Mononuclear cell (primary cell): ENCODE measurements around the gene PRCC. TPM values are rescaled to one million over a fixed set of nuclear protein-coding genes. Genes with fewer than 3 reads are reported as not detected.

Experiments used
- H3K27me3 ChIP-seq: 2 replicates; pipeline ENCODE4 v1.6.0; 2011; ENCODE audit warnings: low read length, control low read depth; ENCODE audit not compliant: insufficient read depth
- H3K4me1 ChIP-seq: 2 replicates; pipeline ENCODE4 v1.5.1; 2011; ENCODE audit warnings: mild to moderate bottlenecking, low read length, control low read depth; ENCODE audit not compliant: insufficient read depth
- H3K4me3 ChIP-seq: 2 replicates; pipeline ENCODE4 v1.5.1; 2011; ENCODE audit warnings: mild to moderate bottlenecking, low read length, moderate library complexity
- H3K9me3 ChIP-seq: 2 replicates; pipeline ENCODE4 v1.5.1; 2011; ENCODE audit warnings: low read depth, mild to moderate bottlenecking, control low read depth, low read length
- total RNA-seq: library from RNA; depleted of rRNA; stranded (reverse); fragments of >200 nt; gene quantifications from one replicate; pipeline ENCODE4 v1.2.3, GENCODE V29; 2012

The PRCC gene
- total RNA-seq, 1 donor: 19.6 TPM

- H3K4me1 ChIP-seq: peaks cover 13% of the 10 kb centered on the region
- H3K9me3 ChIP-seq: no peaks in the 10 kb centered on the region
- peaks cover 39% of the 10 kb centered on the region for H3K27me3 ChIP-seq
- no peak overlapping the region for H3K4me3 ChIP-seq
These were observed 78.0 kb downstream of the PRCC start for GRCh38 chr1:156845055-156845952.

- Histone ChIP-seq H3K27me3 (peaks cover 39% of the 10 kb centered on the region), H3K9me3 (no peaks in the 10 kb centered on the region), H3K4me1 (peaks cover 13% of the 10 kb centered on the region), H3K4me3 (no peak overlapping the region)
These were observed 78.7 kb downstream of the PRCC start for GRCh38 chr1:156845953-156846545.

DNA sequence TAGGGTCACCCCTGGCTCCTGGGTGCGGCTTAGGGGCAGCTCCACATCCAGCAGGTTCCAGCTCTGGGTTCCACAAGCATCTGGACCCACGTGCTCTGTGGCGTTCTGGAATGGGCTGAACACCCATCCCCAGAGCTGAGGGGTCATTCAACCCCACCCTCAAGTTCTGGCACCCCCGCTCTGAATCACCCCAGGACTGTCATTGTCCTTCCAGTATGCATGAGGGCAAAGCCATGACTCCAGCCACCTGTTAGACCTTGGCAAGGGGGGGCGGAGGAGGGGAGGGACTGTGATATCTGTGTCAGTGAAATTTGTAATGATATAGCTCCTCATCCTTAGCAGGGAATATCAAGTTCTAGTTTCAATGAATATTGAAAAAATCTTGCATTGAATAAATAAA, 79.3 kb downstream of the PRCC start:
- Histone ChIP-seq H3K9me3 (no peaks in the 10 kb centered on the region), H3K4me3 (no peak overlapping the region), H3K27me3 (peaks cover 39% of the 10 kb centered on the region), H3K4me1 (peaks cover 13% of the 10 kb centered on the region)

DNA sequence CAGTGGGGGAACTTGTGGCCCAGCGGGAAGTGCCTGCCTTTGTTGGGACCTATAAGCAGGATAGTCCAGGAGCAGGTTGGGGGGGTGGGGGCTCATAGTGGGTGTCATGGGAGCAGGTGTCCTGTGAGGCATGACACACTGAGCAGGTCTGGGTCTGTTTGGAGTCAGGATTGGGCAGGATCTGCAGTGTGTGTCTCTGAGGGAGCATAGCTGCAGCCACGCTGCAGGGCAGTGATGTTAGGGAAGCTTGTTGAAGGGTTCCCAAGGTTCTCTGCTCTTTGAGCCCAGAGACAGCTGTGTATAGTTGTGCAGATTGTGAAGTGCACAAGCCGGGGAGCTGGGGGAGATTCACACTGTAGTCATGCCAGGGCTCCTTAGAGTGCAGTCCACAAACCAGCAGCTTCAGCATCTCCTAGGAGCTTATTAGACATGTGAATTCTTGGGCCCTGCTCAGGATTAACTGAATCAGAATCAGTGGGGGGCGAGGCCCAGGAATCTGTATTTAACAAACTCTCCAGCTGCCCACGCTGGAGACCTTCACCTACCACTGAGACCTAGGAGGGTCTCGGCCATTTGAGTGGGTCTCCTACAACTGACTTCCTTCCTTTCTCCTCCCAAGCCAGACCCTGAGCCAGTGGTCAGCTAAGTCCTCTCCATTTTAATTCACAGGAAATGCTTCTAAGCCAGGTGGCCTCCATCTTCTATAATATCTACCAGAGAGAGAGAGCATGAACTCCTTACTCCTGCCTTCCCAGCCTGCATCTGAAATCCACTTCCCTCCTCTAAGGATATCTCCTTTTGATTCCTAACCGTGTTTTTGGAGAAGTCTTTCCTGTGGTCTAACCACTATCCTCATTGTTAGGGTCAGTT, 80.5 kb downstream of the PRCC start:
- H3K9me3 ChIP-seq: no peaks in the 10 kb centered on the region
- no peak overlapping the region for H3K4me3 ChIP-seq
- peaks cover 13% of the 10 kb centered on the region for H3K4me1 ChIP-seq
- H3K27me3 ChIP-seq: peaks cover 34% of the 10 kb centered on the region

GRCh38 chr1:156848461-156849150, 81.3 kb downstream of the PRCC start:
- no peaks in the 10 kb centered on the region for H3K9me3 ChIP-seq
- no peak overlapping the region for H3K4me3 ChIP-seq
- H3K27me3 ChIP-seq: peaks cover 28% of the 10 kb centered on the region
- H3K4me1 ChIP-seq: peaks cover 13% of the 10 kb centered on the region

- Histone ChIP-seq H3K9me3 (no peaks in the 10 kb centered on the region), H3K4me1 (peaks cover 13% of the 10 kb centered on the region), H3K27me3 (peaks cover 23% of the 10 kb centered on the region), H3K4me3 (no peak overlapping the region)
These were observed 81.8 kb downstream of the PRCC start for GRCh38 chr1:156849151-156849496.

Other genes with a start within 250 kb of the PRCC start
- 0.10 TPM for gene IQGAP3, start 195.0 kb upstream of the PRCC start, total RNA-seq
- 1.2 TPM for gene TTC24, start 187.8 kb upstream of the PRCC start, total RNA-seq
- 23.9 TPM for gene NAXE, start 175.8 kb upstream of the PRCC start, total RNA-seq
- gene GPATCH4, start 166.1 kb upstream of the PRCC start, total RNA-seq: 15.0 TPM
- 0.21 TPM for gene HAPLN2, start 148.1 kb upstream of the PRCC start, total RNA-seq
- not detected for gene BCAN, start 125.4 kb upstream of the PRCC start, total RNA-seq
- gene NES, start 90.1 kb upstream of the PRCC start, total RNA-seq: not detected
- 0.42 TPM for gene CRABP2, start 62.0 kb upstream of the PRCC start, total RNA-seq
- 5.0 TPM for gene METTL25B, start 39.1 kb upstream of the PRCC start, total RNA-seq
- 36.0 TPM for gene ISG20L2, start 38.8 kb upstream of the PRCC start, total RNA-seq
- 3.9 TPM for gene MRPL24, start 26.4 kb upstream of the PRCC start, total RNA-seq
- 98.9 TPM for gene HDGF, start 15.9 kb upstream of the PRCC start, total RNA-seq
- gene SH2D2A, start 49.3 kb downstream of the PRCC start, total RNA-seq: 19.1 TPM
- not detected for gene INSRR, start 91.6 kb downstream of the PRCC start, total RNA-seq
- 0.31 TPM for gene NTRK1, start 93.3 kb downstream of the PRCC start, total RNA-seq
- 1.7 TPM for gene PEAR1, start 126.2 kb downstream of the PRCC start, total RNA-seq
- gene LRRC71, start 153.1 kb downstream of the PRCC start, total RNA-seq: not detected